NCI-H146 treated with DMSO at 0.1 percent for 48 hours (cell line): ENCODE data around the gene HDLBP.

Experiments used
- DNase-seq: peaks from one replicate; lab custom pipeline; 2025; ENCODE audit not compliant: unreplicated experiment; lab: John Stamatoyannopoulos, UW

HDLBP gene

GRCh38 chr2:241315093-241315878 is at the start of gene HDLBP:
HDLBP (minus strand) TSS chr2:241315672; CDS start chr2:241266869, 48,803 bp downstream.
- peak; percentile 81 for DNase-seq

- no peak for DNase-seq
Observed at GRCh38 chr2:241364781-241365180, 49.3 kb upstream of the HDLBP start.

GRCh38 chr2:241363426-241363825 is 48.0 kb upstream of the HDLBP start:
- DNase-seq = no peak

- no peak for DNase-seq
Observed at GRCh38 chr2:241359481-241360045, 44.1 kb upstream of the HDLBP start.

GRCh38 chr2:241358470-241358869 is 43.0 kb upstream of the HDLBP start:
- no peak for DNase-seq

- no peak for DNase-seq
Observed at GRCh38 chr2:241357531-241357930, 42.1 kb upstream of the HDLBP start.

GRCh38 chr2:241356871-241357260 is 41.4 kb upstream of the HDLBP start:
- DNase-seq = no peak

- DNase-seq = peak; percentile 88
Observed at GRCh38 chr2:241355983-241356870, 40.8 kb upstream of the HDLBP start, which contains the start of gene FARP2. FARP2 (plus strand) TSS chr2:241356285; CDS start chr2:241373108, 16,823 bp downstream.

GRCh38 chr2:241354668-241355658 is 39.5 kb upstream of the HDLBP start:
- DNase-seq = no peak

- DNase-seq = no peak
Observed at GRCh38 chr2:241352227-241352626, 36.8 kb upstream of the HDLBP start.

GRCh38 chr2:241351640-241352031 is 36.2 kb upstream of the HDLBP start:
- no peak for DNase-seq

GRCh38 chr2:241350878-241351639 is 35.6 kb upstream of the HDLBP start:
- no peak for DNase-seq

GRCh38 chr2:241350530-241350877 is 35.0 kb upstream of the HDLBP start:
- no peak for DNase-seq

GRCh38 chr2:241349941-241350340 is 34.5 kb upstream of the HDLBP start:
- DNase-seq = no peak

- no peak for DNase-seq
Observed at GRCh38 chr2:241344925-241345651, 29.6 kb upstream of the HDLBP start.

- no peak for DNase-seq
Observed at GRCh38 chr2:241340631-241341163, 25.2 kb upstream of the HDLBP start.

- DNase-seq = no peak
Observed at GRCh38 chr2:241339839-241340630, 24.6 kb upstream of the HDLBP start.

- DNase-seq = no peak
Observed at GRCh38 chr2:241334813-241335212, 19.3 kb upstream of the HDLBP start.
